ENCODE results near the gene RALGAPB.

Gene RALGAPB

GRCh38 chr20:38617830-38618196, 145.2 kb downstream of the RALGAPB start:
- DNase-seq, result no peak

DNA sequence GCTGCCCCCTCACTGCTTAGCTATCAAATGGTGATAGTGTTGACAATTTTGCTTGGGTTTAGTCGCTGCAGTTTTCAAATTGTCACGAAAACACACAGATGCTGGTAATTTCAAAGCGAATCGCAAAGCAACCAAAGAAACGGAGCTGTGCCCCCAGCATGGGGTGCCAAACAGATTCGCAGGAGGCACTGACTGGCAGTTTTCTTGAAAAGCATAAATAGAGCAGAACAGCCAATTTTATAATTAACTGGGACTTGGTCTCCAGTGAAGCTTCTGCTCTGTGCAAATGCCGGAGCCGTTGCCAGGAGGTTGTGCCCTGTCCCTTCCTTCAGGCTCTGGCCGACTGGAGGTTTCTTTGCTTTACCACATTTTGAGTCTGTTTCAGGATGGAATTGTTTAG, 147.8 kb downstream of the RALGAPB start:
- no peak for DNase-seq

DNA sequence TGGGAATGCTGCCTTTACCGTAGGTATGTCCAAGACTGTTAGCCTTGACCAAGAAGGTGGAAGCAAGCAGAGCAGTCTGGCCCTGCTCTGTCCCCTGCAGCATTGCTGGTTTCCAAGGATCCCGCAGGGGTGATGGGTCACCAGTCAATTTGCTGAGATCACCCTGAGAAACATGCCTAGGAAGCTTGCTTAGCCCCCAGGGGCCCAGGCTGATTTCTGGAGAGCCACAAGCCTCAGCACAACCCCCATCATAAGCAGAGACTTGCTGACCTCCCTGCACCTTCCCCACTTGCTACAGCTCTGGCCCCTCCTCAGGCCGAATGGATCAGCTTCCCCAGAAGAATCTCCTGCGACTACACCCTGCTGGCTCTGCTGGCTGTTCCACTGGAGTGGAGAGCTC, 150.4 kb downstream of the RALGAPB start:
- no peak for DNase-seq

- no peak for DNase-seq
Measured at GRCh38 chr20:38624084-38624483, 151.4 kb downstream of the RALGAPB start.

- no peak for DNase-seq
Measured at GRCh38 chr20:38625896-38626295, 153.3 kb downstream of the RALGAPB start.

- DNase-seq, result no peak
Measured at GRCh38 chr20:38626921-38627659, 154.4 kb downstream of the RALGAPB start.
